HG02610 (cell line): ENCODE data around the gene G6PC1.
"Not testable (repeated sequence)": the region's sequence is repeated elsewhere in the genome, so short reads cannot be mapped to it uniquely, and the experiment has no call there.

Experiments used
- ATAC-seq: cut with Tn5 transposase; IDR thresholded peaks from one replicate; pipeline ENCODE4 v1.9.1; 2021; ENCODE audit warnings: mild to moderate bottlenecking, moderate library complexity; ENCODE audit not compliant: unreplicated experiment

The G6PC1 gene

DNA sequence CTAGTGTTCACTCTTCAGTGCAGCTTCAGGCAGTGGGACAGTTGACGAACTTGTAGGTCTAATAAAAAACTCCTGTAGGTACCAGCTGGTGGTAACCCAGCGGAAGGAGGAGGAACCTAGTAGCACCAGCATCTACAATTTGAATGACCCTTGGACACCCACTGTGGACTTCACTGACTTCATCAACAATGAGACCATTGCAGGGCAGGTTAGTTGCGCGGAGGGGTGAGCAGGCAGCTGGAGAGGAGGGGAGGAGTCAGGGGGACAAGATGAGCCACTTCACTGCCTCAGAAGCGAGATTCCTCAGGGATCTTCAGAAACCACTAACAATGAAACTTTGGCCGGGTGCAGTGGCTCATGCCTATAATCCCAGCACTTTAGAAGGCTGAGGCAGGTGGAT is 27.3 kb upstream of the G6PC1 start:
- no peak for ATAC-seq

DNA sequence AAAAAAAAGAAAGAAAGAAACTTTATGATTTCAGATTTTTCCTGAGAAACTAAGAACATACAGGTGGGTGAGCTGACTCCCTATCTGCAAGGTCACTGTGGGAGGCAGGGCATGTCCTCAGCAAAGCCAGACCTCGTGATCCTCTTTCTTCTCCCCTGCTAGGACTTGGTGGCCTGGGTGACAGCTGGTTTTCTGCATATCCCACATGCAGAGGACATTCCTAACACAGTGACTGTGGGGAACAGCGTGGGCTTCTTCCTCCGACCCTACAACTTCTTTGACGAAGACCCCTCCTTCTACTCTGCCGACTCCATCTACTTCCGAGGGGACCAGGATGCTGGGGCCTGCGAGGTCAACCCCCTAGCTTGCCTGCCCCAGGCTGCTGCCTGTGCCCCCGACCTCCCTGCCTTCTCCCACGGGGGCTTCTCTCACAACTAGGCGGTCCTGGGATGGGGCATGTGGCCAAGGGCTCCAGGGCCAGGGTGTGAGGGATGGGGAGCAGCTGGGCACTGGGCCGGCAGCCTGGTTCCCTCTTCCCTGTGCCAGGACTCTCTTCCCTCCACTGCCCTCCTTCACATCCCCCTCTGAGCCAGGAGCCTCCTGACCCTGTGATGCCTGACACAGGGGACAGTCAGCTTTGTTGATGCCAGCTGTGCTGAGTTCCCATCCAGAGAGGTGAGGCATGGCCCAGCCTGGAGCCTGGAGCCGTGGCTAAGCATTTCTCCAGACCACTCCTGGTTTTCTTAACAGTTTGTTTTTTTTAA is 26.5 kb upstream of the G6PC1 start:
- ATAC-seq = not testable (repeated sequence)

GRCh38 chr17:42877037-42877436 is 23.6 kb upstream of the G6PC1 start:
- ATAC-seq = no peak

GRCh38 chr17:42878123-42878880 is 22.3 kb upstream of the G6PC1 start:
- ATAC-seq = no peak

- ATAC-seq = no peak
Observed at GRCh38 chr17:42878924-42879595, 21.5 kb upstream of the G6PC1 start.

DNA sequence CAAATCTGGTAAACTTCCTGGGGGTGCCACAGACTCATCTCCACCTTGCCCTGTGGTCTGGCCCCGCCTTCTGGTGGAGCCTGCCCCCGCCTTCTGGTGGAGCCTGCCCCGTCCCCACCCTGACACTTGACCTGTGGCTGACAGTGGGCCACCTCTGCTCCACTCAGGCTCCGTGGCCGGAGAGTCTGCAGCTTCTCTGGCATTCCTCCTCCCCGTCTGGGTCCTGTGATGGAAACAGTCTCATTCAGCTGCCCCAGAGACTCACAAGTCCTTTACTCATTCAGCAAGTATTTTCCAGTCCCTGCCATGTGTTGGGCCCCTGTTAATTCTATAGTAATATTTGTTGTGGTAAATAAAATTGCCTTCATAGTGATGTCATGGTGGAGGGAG is 21.0 kb upstream of the G6PC1 start:
- no peak for ATAC-seq

DNA sequence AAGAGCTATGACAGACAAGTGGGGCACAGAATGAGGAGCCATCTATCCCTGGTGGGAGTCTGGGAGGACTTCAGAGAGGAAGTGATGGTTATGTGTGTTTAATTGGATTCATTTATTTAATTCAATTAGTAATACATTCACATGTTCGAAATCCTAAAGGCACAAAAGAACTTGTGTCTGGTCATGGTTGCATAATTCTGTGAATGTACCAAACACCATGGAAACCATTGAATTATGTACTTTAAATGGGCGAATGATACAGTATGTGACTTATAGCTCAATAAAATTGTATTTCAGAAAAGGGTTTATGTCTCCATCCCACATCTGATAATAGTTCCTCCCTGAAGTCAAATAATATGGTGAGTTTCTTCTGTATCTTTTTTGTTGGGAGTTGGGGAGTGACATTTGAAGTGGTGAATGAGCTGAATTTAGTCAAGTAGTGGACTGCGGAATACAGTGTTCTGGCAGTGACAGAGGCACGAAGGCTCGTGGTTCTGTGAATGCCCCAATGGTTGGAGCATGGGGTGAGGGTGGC is 19.8 kb upstream of the G6PC1 start:
- ATAC-seq = no peak

- ATAC-seq = not testable (repeated sequence)
Observed at GRCh38 chr17:42881706-42882105, 18.9 kb upstream of the G6PC1 start.

DNA sequence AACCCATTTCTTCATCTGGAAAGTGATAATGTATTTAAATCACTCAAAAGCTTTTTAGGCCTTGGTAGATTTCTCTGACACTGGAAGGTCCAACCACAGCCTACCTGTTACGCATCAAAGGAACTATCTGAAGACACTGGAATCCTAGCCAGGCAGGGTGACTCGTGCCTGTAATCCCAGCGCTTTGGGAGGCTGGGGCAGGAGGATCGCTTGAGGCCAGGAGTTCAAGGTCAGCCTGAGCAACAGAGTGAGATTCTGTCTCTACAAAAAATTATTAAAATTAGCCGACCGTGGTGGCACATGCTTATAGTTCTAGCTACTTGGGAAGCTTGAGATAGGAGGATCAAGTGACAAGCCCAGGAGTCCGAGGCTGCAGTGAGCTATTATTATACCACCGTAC is 18.4 kb upstream of the G6PC1 start:
- ATAC-seq = no peak

- no peak for ATAC-seq
Observed at GRCh38 chr17:42883802-42884558, 16.6 kb upstream of the G6PC1 start.

- ATAC-seq = not testable (repeated sequence)
Observed at GRCh38 chr17:42885806-42886205, 14.8 kb upstream of the G6PC1 start.

GRCh38 chr17:42886283-42887176 is 14.1 kb upstream of the G6PC1 start:
- no peak for ATAC-seq

DNA sequence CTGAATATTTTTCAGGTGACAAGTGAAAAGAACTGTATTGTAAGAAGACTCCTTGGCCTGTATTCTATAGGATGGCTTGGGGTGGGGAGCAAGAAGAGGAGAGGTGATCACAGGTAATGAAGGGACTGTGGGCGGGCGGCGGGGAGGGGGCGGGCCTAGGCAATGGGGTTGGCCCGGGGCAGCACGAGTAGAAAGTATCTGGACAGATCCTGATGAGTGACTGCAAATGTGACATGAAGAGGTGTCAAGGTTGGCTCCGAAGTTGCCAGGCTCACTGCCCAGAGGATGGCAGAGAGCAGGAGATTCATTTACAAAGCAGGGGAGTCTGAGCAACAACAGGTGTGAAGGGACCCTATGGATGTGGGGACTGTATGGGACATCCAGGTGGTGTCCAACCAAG is 10.8 kb upstream of the G6PC1 start:
- ATAC-seq = no peak

DNA sequence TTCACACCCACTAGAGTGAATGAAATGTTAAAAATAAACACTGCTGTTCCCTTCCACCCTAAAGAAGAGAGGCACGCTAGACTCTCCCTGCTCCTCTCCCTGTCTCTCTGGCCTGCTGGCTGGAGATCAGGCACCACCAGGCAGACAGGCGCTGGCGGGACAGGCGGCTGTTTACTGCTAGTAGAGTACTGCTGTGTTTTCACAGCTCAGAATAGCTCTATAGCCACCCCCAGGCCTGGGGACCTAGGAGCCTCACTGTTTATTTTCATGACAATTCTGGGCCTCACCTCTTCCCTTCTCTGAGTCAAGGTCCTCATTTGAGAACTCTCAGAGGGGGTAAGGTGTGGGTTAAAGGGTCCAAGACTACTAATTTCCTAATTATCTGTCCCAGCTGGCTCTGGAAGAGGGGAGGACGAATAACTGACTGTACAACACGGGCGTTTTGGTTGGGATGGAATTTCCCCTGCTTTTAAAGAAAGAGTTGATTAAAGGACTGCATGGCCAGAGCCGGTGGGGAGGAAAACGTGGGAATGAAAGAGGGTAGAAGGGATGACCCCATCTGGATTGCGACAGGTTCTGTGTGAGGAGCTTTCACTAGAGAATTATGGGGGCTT is 9.0 kb upstream of the G6PC1 start:
- ATAC-seq = no peak

- no peak for ATAC-seq
Observed at GRCh38 chr17:42893359-42893758, 7.2 kb upstream of the G6PC1 start.

- no peak for ATAC-seq
Observed at GRCh38 chr17:42894283-42895184, 6.1 kb upstream of the G6PC1 start.

DNA sequence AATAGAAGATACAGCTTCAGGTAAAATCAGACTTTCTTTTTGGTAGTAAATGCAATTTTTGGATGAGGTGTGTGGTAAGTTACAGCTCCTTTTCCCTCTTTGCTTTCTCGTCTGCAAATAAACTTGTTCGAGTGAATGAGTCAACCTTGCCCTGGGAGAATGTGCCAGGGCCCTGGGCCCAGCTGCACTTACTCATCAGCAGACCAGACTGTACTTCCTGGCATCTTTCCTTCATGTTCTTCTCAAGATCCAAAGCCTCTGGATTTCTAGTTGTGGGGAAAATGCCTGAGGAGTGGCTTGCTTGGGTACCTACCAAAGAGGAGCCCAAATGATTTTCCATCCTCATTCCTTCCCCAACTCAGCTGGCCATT is 5.4 kb upstream of the G6PC1 start:
- no peak for ATAC-seq

GRCh38 chr17:42898147-42898811 is 2.3 kb upstream of the G6PC1 start:
- ATAC-seq = no peak
